Pancreas (tissue), 10 donors: ENCODE results near the gene MC1R. TPM values are rescaled to one million over a fixed set of nuclear protein-coding genes. Genes with fewer than 3 reads are reported as not detected.

Experiments
- ATAC-seq, 4 donors: fragments of 200-7000 bp; cut with Tn5 transposase; one replicate each; pipeline versions ENCODE4 v1.8.0 to v1.9.1; 2020; ENCODE audit warnings: mild to moderate bottlenecking in 4 of 4, moderate library complexity in 4 of 4
- DNase-seq, 6 donors: peaks; one replicate each; pipeline ENCODE4 v3.0.0-alpha.2; 2020
- FAIRE-seq: peaks from 2 replicates; lab custom pipeline; 2012; peaks lifted over from hg19 to GRCh38; lab: Jason Lieb, UNC
- H3K27ac ChIP-seq, 4 donors: fragments of 200-600 bp; sonication (generic); 1 replicate in 3 of 4; 2 replicates in 1 of 4; pipeline versions ENCODE4 v1.5.0 to v1.8.0; 2020
- H3K27me3 ChIP-seq, 4 donors: fragments of 200-600 bp; one replicate each; pipeline ENCODE4 v1.8.0; 2021
- H3K36me3 ChIP-seq, 3 donors: fragments of 200-600 bp; sonication (generic) in 1 of 3; one replicate each; pipeline versions ENCODE4 v1.5.0 to v1.8.0; 2020 to 2021
- H3K4me1 ChIP-seq, 3 donors: fragments of 200-600 bp; one replicate each; pipeline ENCODE4 v1.8.0; 2021
- H3K4me3 ChIP-seq, 4 donors: fragments of 200-600 bp; sonication (generic) in 2 of 4; one replicate each; pipeline versions ENCODE4 v1.5.0 to v1.8.0; 2020 to 2021
- H3K9me3 ChIP-seq, 4 donors: fragments of 200-600 bp; one replicate each; pipeline ENCODE4 v1.8.0; 2021
- CTCF ChIP-seq, 4 donors: fragments of 200-600 bp; sonication (generic) in 3 of 4; IDR thresholded peaks; one replicate each; pipeline versions ENCODE4 v1.5.0 to v1.8.0; 2021; ENCODE audit warnings: antibody characterized with exemption in 4 of 4
- WGBS, 2 donors: extraction: QIAGEN DNeasy Blood & Tissue Kit; methylation state at CpG; one replicate each; pipeline ENCODE4 v1.1.7; 2013; 5-methylcytosine and 5-hydroxymethylcytosine counted together
- intact Hi-C, 3 donors: fragments of 100-400 bp; cut with DNase I; formaldehyde crosslinking; loops; one replicate each; pipeline versions ENCODE4 v1.11.1 to v1.14.2; 2022
- polyA plus RNA-seq, 2 donors: library from polyadenylated mRNA; stranded (reverse); fragments of 200-250 nt; gene quantifications; one replicate each; pipeline ENCODE4 v1.2.3, GENCODE V29; 2013
- total RNA-seq, 6 donors: library from RNA; stranded (reverse); fragmentation: NEBNext Ultra II Directional in 4 of 6; extraction: Animal tissue kit (Norgen Biotek cat#: 25700) in 4 of 6; gene quantifications; one replicate each; pipeline versions ENCODE4 v1.2.1 to v1.2.4, GENCODE V29; 2021 to 2023
- donor health status: healthy with polysubstance abuse.
- donor health status: DM: no; HTN: no; CAD: no; lungs with moderate emphysema.
- donor health status: DM: no; HTN: no; CAD: no.
- donor health status: control.
- donor health status: control.
- donor health status: Bipolar disorder and iron deficiency.
- donor health status: DM: yes; HTN: yes; CAD: no.
- donor health status: DM: no; HTN: no; CAD: no.
- donor health status: DM: no; HTN: no; CAD: no.
- donor health status: DM: yes; HTN: yes; CAD: no.

The MC1R gene
- total and polyA plus RNA-seq, 8 donors, result 1.1 to 14.3 (median 2.0) TPM

GRCh38 chr16:89881368-89881730 is 37.3 kb upstream of the MC1R start:
- DNase-seq (no peak), ATAC-seq (no peak), FAIRE-seq (no peak)
- Histone ChIP-seq H3K27me3 (no peaks in the 10 kb centered on the region), H3K4me3 (no peak overlapping the region), H3K36me3 (peaks cover 3 to 34% (median 14%) of the 10 kb centered on the region in 3 donors), H3K27ac (no peak overlapping the region), H3K4me1 (no peaks in the 10 kb centered on the region), H3K9me3 (no peaks in the 10 kb centered on the region)
- TF ChIP-seq CTCF (IDR thresholded peaks at IDR 0.05), result no peak
- WGBS, 2 donors, result 90 to 96% methylated on average over 6 of the region's 6 CpGs
- intact Hi-C loops, result no loop called here

GRCh38 chr16:89883346-89884040 is 35.2 kb upstream of the MC1R start:
- no peak overlapping the region for H3K27ac ChIP-seq
- H3K4me3 ChIP-seq, result no peak overlapping the region
- H3K27me3 ChIP-seq, result no peaks in the 10 kb centered on the region
- TF ChIP-seq CTCF (IDR thresholded peaks at IDR 0.05), result no peak
- WGBS, 2 donors, result 89 to 90% methylated on average over 28 of the region's 28 CpGs
- FAIRE-seq, result no peak
- intact Hi-C loops, result no loop called here
- DNase-seq, result no peak
- no peaks in the 10 kb centered on the region for H3K9me3 ChIP-seq
- H3K4me1 ChIP-seq, result no peaks in the 10 kb centered on the region
- peaks cover 3 to 48% (median 30%) of the 10 kb centered on the region in 3 donors for H3K36me3 ChIP-seq
- ATAC-seq, result no peak

GRCh38 chr16:89884041-89884421 is 34.6 kb upstream of the MC1R start:
- no peak for DNase-seq
- FAIRE-seq, result no peak
- 92 to 95% methylated on average over 8 of the region's 8 CpGs for WGBS, 2 donors
- H3K27ac ChIP-seq, result no peak overlapping the region
- intact Hi-C loops, result no loop called here
- no peak for TF ChIP-seq CTCF (IDR thresholded peaks at IDR 0.05)
- no peaks in the 10 kb centered on the region for H3K9me3 ChIP-seq
- no peaks in the 10 kb centered on the region for H3K4me1 ChIP-seq
- H3K27me3 ChIP-seq, result no peaks in the 10 kb centered on the region
- H3K36me3 ChIP-seq, result peaks cover 3 to 47% (median 34%) of the 10 kb centered on the region in 3 donors
- ATAC-seq, result no peak
- H3K4me3 ChIP-seq, result no peak overlapping the region

- no peaks in the 10 kb centered on the region for H3K27me3 ChIP-seq
- no peak for DNase-seq
These were observed 31.4 kb upstream of the MC1R start for GRCh38 chr16:89887243-89887642.

More at GRCh38 chr16:89887243-89887642, 31.4 kb upstream of the MC1R start:
- Histone ChIP-seq H3K4me3 (no peak overlapping the region), H3K36me3 (peaks cover 1 to 72% (median 46%) of the 10 kb centered on the region in 3 donors), H3K4me1 (no peaks in the 10 kb centered on the region), H3K27ac (no peak overlapping the region), H3K9me3 (no peaks in the 10 kb centered on the region)
- FAIRE-seq (no peak), ATAC-seq (no peak)
- intact Hi-C loops, result no loop called here
- no peak for TF ChIP-seq CTCF (IDR thresholded peaks at IDR 0.05)
- 95 to 96% methylated on average over 14 of the region's 14 CpGs for WGBS, 2 donors
